Smooth muscle cell (in vitro differentiated cells): ENCODE results near the gene DPF3. TPM values are rescaled to one million over a fixed set of nuclear protein-coding genes. Genes with fewer than 3 reads are reported as not detected.

Source experiments
- DNase-seq: peaks from one replicate; lab custom pipeline; 2025; ENCODE audit not compliant: unreplicated experiment; lab: John Stamatoyannopoulos, UW
- H2AFZ ChIP-seq: fragments of 200-600 bp; sonication (generic); 2 replicates; pipeline ENCODE4 v1.6.0; 2016; ENCODE audit warnings: antibody characterized with exemption, low read depth, mild to moderate bottlenecking
- H3F3A ChIP-seq: fragments of 200-600 bp; sonication (generic); 2 replicates; pipeline ENCODE4 v1.6.0; 2017; ENCODE audit warnings: antibody characterized with exemption, low read depth
- H3K27ac ChIP-seq: fragments of 200-600 bp; sonication (generic); 2 replicates; pipeline ENCODE4 v1.5.1; 2016; ENCODE audit warnings: low read depth, mild to moderate bottlenecking
- H3K27me3 ChIP-seq: fragments of 200-600 bp; sonication (generic); 2 replicates; pipeline ENCODE4 v1.6.1; 2016; ENCODE audit warnings: low read depth, mild to moderate bottlenecking
- H3K36me3 ChIP-seq: fragments of 200-600 bp; sonication (generic); 2 replicates; pipeline ENCODE4 v1.5.1; 2016; ENCODE audit warnings: low read depth
- H3K4me1 ChIP-seq: fragments of 200-600 bp; sonication (generic); 2 replicates; pipeline ENCODE4 v1.5.1; 2016; ENCODE audit warnings: low read depth
- H3K4me2 ChIP-seq: fragments of 200-600 bp; sonication (generic); 2 replicates; pipeline ENCODE4 v1.6.0; 2016; ENCODE audit warnings: mild to moderate bottlenecking
- H3K4me3 ChIP-seq: fragments of 200-600 bp; sonication (generic); 2 replicates; pipeline ENCODE4 v1.5.1; 2016; ENCODE audit warnings: mild to moderate bottlenecking
- H3K79me2 ChIP-seq: fragments of 200-600 bp; sonication (generic); 2 replicates; pipeline ENCODE4 v1.6.0; 2016; ENCODE audit warnings: low read depth, mild to moderate bottlenecking
- H3K9ac ChIP-seq: fragments of 200-600 bp; sonication (generic); 2 replicates; pipeline ENCODE4 v1.6.0; 2016; ENCODE audit warnings: low read depth
- H3K9me3 ChIP-seq: fragments of 200-600 bp; sonication (generic); replicated peaks from 2 replicates; pipeline ENCODE4 v1.5.1; 2016; ENCODE audit warnings: low read depth
- H4K20me1 ChIP-seq: fragments of 200-600 bp; sonication (generic); 2 replicates; pipeline ENCODE4 v1.6.0; 2016; ENCODE audit warnings: low read depth
- WGBS: methylation state at CpG from one replicate; pipeline ENCODE4 v1.1.7; 2016; ENCODE audit warnings: low lambda C conversion rate; 5-methylcytosine and 5-hydroxymethylcytosine counted together
- polyA plus RNA-seq: library from polyadenylated mRNA; unstranded; fragments of >200 nt; fragmentation: Nextera tagmentation; extraction: Ambion mirVana; gene quantifications from 2 replicates; pipeline ENCODE4 v1.2.1, GENCODE V29; 2016
- total RNA-seq: library from RNA; depleted of rRNA; stranded (reverse); fragments of >200 nt; gene quantifications from 2 replicates; pipeline ENCODE4 v1.2.3, GENCODE V29; 2014
- TF ChIP-seq, protein P1 (sequence below): fragments of 200-600 bp; sonication (generic); IDR thresholded peaks from 2 replicates; pipeline ENCODE4 v1.5.1; 2017; ENCODE audit warnings: borderline replicate concordance, mild to moderate bottlenecking, antibody characterized with exemption; ENCODE audit not compliant: insufficient read depth, poor library complexity, severe bottlenecking

Gene DPF3
- total and polyA plus RNA-seq, 2 experiments from 2014 or later = 4.9 to 12.6 TPM

DNA sequence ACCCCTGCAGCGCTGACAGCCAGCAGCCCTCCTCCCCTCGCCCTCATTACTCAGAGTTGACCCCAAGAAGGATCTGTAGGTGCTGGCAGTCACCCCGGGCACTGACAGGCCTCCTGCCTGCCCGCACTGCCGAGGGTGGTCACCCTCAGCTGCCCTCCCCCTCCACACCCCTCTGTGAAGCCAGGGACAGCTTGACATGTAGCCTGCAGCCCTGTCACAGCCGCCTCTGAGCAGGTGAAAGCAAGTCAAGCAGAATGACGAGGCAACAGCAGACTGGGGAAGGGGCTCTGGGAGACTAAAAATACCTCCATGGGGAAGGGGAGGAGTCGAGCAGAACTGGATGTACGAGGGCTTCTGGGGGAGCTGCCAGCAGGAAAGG is 178.1 kb downstream of the DPF3 start:
- Histone ChIP-seq H3K36me3 (no peaks in the 10 kb centered on the region), H3K4me2 (no peak overlapping the region), H3K9ac (no peak overlapping the region), H3K4me1 (no peaks in the 10 kb centered on the region), H3K79me2 (no peaks in the 10 kb centered on the region), H3K27me3 (no peaks in the 10 kb centered on the region), H4K20me1 (no peaks in the 10 kb centered on the region), H3K9me3 (no peaks in the 10 kb centered on the region), H3F3A (no peaks in the 10 kb centered on the region), H3K27ac (no peak overlapping the region), H3K4me3 (no peak overlapping the region), H2AFZ (no peak overlapping the region)
- 85% methylated on average over 9 of the region's 9 CpGs for WGBS
- DNase-seq = no peak
- TF ChIP-seq, protein P1, sequence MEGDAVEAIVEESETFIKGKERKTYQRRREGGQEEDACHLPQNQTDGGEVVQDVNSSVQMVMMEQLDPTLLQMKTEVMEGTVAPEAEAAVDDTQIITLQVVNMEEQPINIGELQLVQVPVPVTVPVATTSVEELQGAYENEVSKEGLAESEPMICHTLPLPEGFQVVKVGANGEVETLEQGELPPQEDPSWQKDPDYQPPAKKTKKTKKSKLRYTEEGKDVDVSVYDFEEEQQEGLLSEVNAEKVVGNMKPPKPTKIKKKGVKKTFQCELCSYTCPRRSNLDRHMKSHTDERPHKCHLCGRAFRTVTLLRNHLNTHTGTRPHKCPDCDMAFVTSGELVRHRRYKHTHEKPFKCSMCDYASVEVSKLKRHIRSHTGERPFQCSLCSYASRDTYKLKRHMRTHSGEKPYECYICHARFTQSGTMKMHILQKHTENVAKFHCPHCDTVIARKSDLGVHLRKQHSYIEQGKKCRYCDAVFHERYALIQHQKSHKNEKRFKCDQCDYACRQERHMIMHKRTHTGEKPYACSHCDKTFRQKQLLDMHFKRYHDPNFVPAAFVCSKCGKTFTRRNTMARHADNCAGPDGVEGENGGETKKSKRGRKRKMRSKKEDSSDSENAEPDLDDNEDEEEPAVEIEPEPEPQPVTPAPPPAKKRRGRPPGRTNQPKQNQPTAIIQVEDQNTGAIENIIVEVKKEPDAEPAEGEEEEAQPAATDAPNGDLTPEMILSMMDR = no peak

GRCh38 chr14:72715215-72715849 is 178.6 kb downstream of the DPF3 start:
- no peaks in the 10 kb centered on the region for H3F3A ChIP-seq
- TF ChIP-seq, protein P1 = no peak
- no peak overlapping the region for H3K4me3 ChIP-seq
- H3K4me2 ChIP-seq = no peak overlapping the region
- no peaks in the 10 kb centered on the region for H3K79me2 ChIP-seq
- DNase-seq = no peak
- no peaks in the 10 kb centered on the region for H4K20me1 ChIP-seq
- no peaks in the 10 kb centered on the region for H3K9me3 ChIP-seq
- H3K36me3 ChIP-seq = no peaks in the 10 kb centered on the region
- no peak overlapping the region for H2AFZ ChIP-seq
- no peaks in the 10 kb centered on the region for H3K4me1 ChIP-seq
- H3K9ac ChIP-seq = no peak overlapping the region
- 82% methylated on average over 7 of the region's 7 CpGs for WGBS
- no peaks in the 10 kb centered on the region for H3K27me3 ChIP-seq
- no peak overlapping the region for H3K27ac ChIP-seq

DNA sequence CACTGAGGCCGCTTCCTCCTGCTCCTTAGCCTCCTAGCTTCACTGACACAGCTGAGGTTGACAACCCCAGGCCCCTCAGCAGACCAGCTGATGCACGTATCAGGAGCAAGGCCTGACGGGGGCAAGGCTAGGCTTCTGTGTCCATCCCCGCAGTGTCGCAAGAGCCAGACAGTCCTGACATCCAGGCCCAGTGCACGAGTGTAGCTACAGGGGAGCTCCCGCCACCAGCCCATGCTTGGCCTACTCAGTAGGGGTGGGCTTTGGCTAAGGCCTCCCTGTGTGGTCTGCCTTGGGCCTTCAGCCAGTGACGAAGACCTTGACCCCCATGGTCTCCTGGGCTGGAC is 179.1 kb downstream of the DPF3 start:
- Histone ChIP-seq H3K27ac (no peak overlapping the region), H3K27me3 (no peaks in the 10 kb centered on the region), H4K20me1 (no peaks in the 10 kb centered on the region), H2AFZ (no peak overlapping the region), H3F3A (no peaks in the 10 kb centered on the region), H3K9me3 (no peaks in the 10 kb centered on the region), H3K79me2 (no peaks in the 10 kb centered on the region), H3K4me1 (no peaks in the 10 kb centered on the region), H3K4me3 (no peak overlapping the region), H3K9ac (no peak overlapping the region), H3K4me2 (no peak overlapping the region), H3K36me3 (no peaks in the 10 kb centered on the region)
- 79% methylated on average over 8 of the region's 8 CpGs for WGBS
- DNase-seq = no peak
- TF ChIP-seq, protein P1 = no peak

GRCh38 chr14:72714094-72714493 is 179.8 kb downstream of the DPF3 start:
- no peaks in the 10 kb centered on the region for H3K9me3 ChIP-seq
- WGBS = 94% methylated on average over 13 of the region's 14 CpGs

More at GRCh38 chr14:72714094-72714493, 179.8 kb downstream of the DPF3 start:
- DNase-seq = no peak
- Histone ChIP-seq H3K27ac (no peak overlapping the region), H3K4me3 (no peak overlapping the region), H2AFZ (no peak overlapping the region), H3K36me3 (no peaks in the 10 kb centered on the region), H4K20me1 (no peaks in the 10 kb centered on the region), H3K9ac (no peak overlapping the region), H3K79me2 (no peaks in the 10 kb centered on the region), H3K4me1 (no peaks in the 10 kb centered on the region), H3K27me3 (no peaks in the 10 kb centered on the region), H3F3A (no peaks in the 10 kb centered on the region), H3K4me2 (no peak overlapping the region)
- TF ChIP-seq, protein P1 = no peak
